GM12891 (cell line): ENCODE measurements around the gene ERLEC1.

Experiments used
- PAX5 ChIP-seq: IDR thresholded peaks from 2 replicates; pipeline ENCODE4 v1.6.1; 2011; ENCODE audit warnings: low read length, moderate library complexity, mild to moderate bottlenecking; ENCODE audit not compliant: insufficient read depth, severe bottlenecking
- POLR2A ChIP-seq: IDR thresholded peaks from 2 replicates; pipeline ENCODE4 v1.6.1; 2011; ENCODE audit warnings: low read depth, low read length, control low read depth
- POLR2AphosphoS5 ChIP-seq: IDR thresholded peaks from 2 replicates; pipeline ENCODE4 v1.6.1; 2011; ENCODE audit warnings: low read depth, low read length, control low read depth
- POU2F2 ChIP-seq: IDR thresholded peaks from 2 replicates; pipeline ENCODE4 v1.6.1; 2011; ENCODE audit warnings: low read depth, mild to moderate bottlenecking, control low read depth, low read length, moderate library complexity
- SPI1 ChIP-seq: IDR thresholded peaks from 2 replicates; pipeline ENCODE4 v1.6.1; 2011; ENCODE audit warnings: low read depth, low read length, control low read depth
- TAF1 ChIP-seq: IDR thresholded peaks from 2 replicates; pipeline ENCODE4 v1.6.1; 2011; ENCODE audit warnings: low read depth, low read length, control low read depth

GRCh38 chr2:53819634-53820033 is 32.8 kb downstream of the ERLEC1 start:
- TF ChIP-seq POLR2A (no peak), POLR2AphosphoS5 (no peak), SPI1 (no peak), TAF1 (no peak), PAX5 (no peak), POU2F2 (no peak)
